Measurements from ENCODE around the gene NR4A1. TPM values are rescaled to one million over a fixed set of nuclear protein-coding genes. Genes with fewer than 3 reads are reported as not detected.

Gene NR4A1
- total RNA-seq, 3 donors from 2014 or later (not counting 1 experiment from before 2014, with no cell fraction given): 72.5 to 177 (median 96.7) TPM

GRCh38 chr12:52006726-52007157 is 44.5 kb upstream of the NR4A1 start, which contains the start of gene TAMALIN:
Gene TAMALIN, plus strand, starts transcription at chr12:52006946. Its CDS starts 74 bp downstream, at chr12:52007020.
- peak within 1 kb of the TSS; percentile 93 for H3K4me3 Mint-ChIP-seq
- H3K9me3 ChIP-seq (ENCODE audit: control insufficient read depth, insufficient read depth, low read length): no peaks in the 10 kb centered on the region
- H3K4me3 ChIP-seq (ENCODE audit: low read length): peak within 1 kb of the TSS; percentile 69
- no peaks in the 10 kb centered on the region for H3K36me3 Mint-ChIP-seq
- intact Hi-C loops (cut with micrococcal nuclease): loop anchor here (1.0 kb wide), 2 partner anchors 17 to 44 kb away; no protein-coding TSS in a partner anchor
- under 1% methylated on average over 60 of the region's 60 CpGs for WGBS (ENCODE audit: insufficient coverage)
- peaks cover 27 to 34% of the 10 kb centered on the region in 2 donors for H3K4me1 Mint-ChIP-seq
- DNase-seq: peak; percentile 79 to 92
- H3K27ac Mint-ChIP-seq: peak within 1 kb of the TSS; percentile 90 to 95
- ATAC-seq: peak; percentile 58 to 75 (median 60)
- no peak for TF ChIP-seq CTCF (IDR thresholded peaks at IDR 0.05)
- peaks cover 4% of the 10 kb centered on the region for H3K27me3 ChIP-seq (ENCODE audit: control insufficient read depth, insufficient read depth, low read length)
- H3K4me1 ChIP-seq (ENCODE audit: control insufficient read depth, insufficient read depth, low read length): peaks cover 31% of the 10 kb centered on the region
- peak within 1 kb of the TSS; percentile 61 for H3K27ac ChIP-seq (ENCODE audit: low read length)
- H3K36me3 ChIP-seq (ENCODE audit: control insufficient read depth, insufficient read depth, low read length): no peaks in the 10 kb centered on the region
- H3K27me3 Mint-ChIP-seq (ENCODE audit: low read depth in 2 of 2): no peaks in the 10 kb centered on the region
- no peaks in the 10 kb centered on the region for H3K9me3 Mint-ChIP-seq

GRCh38 chr12:52007158-52007921 is 43.9 kb upstream of the NR4A1 start:
- no peaks in the 10 kb centered on the region for H3K27me3 Mint-ChIP-seq (ENCODE audit: low read depth in 2 of 2)
- Histone ChIP-seq H3K4me3 (ENCODE audit: low read length) (peak overlapping the region; percentile 69), H3K27ac (ENCODE audit: low read length) (peak overlapping the region; percentile 59), H3K4me1 (ENCODE audit: control insufficient read depth, insufficient read depth, low read length) (peaks cover 31% of the 10 kb centered on the region), H3K9me3 (ENCODE audit: control insufficient read depth, insufficient read depth, low read length) (no peaks in the 10 kb centered on the region), H3K36me3 (ENCODE audit: control insufficient read depth, insufficient read depth, low read length) (no peaks in the 10 kb centered on the region), H3K27me3 (ENCODE audit: control insufficient read depth, insufficient read depth, low read length) (peaks cover 4% of the 10 kb centered on the region)
- H3K4me1 Mint-ChIP-seq: peaks cover 27 to 34% of the 10 kb centered on the region in 2 donors
- DNase-seq (peak; percentile 65 to 83), ATAC-seq (peak; percentile 33 to 60 (median 43))
- no peaks in the 10 kb centered on the region for H3K36me3 Mint-ChIP-seq
- WGBS (ENCODE audit: insufficient coverage): under 1% methylated on average over 72 of the region's 72 CpGs
- no peaks in the 10 kb centered on the region for H3K9me3 Mint-ChIP-seq
- TF ChIP-seq CTCF (IDR thresholded peaks at IDR 0.05): no peak
- peak overlapping the region; percentile 93 for H3K4me3 Mint-ChIP-seq
- intact Hi-C loops (cut with micrococcal nuclease): no loop called here
- H3K27ac Mint-ChIP-seq: peak overlapping the region; percentile 90 to 95

GRCh38 chr12:52007982-52008510 is 43.2 kb upstream of the NR4A1 start:
- intact Hi-C loops (cut with micrococcal nuclease): no loop called here
- ATAC-seq (no peak), DNase-seq (no peak)
- no peaks in the 10 kb centered on the region for H3K36me3 Mint-ChIP-seq
- no peaks in the 10 kb centered on the region for H3K27me3 Mint-ChIP-seq (ENCODE audit: low read depth in 2 of 2)
- peak overlapping the region; percentile 93 for H3K4me3 Mint-ChIP-seq
- peaks cover 27 to 34% of the 10 kb centered on the region in 2 donors for H3K4me1 Mint-ChIP-seq
- no peaks in the 10 kb centered on the region for H3K9me3 Mint-ChIP-seq
- H3K4me3 ChIP-seq (ENCODE audit: low read length): peak overlapping the region; percentile 69
- H3K4me1 ChIP-seq (ENCODE audit: control insufficient read depth, insufficient read depth, low read length): peaks cover 31% of the 10 kb centered on the region
- peak overlapping the region; percentile 45 for H3K27ac ChIP-seq (ENCODE audit: low read length)
- TF ChIP-seq CTCF (IDR thresholded peaks at IDR 0.05): no peak
- H3K27me3 ChIP-seq (ENCODE audit: control insufficient read depth, insufficient read depth, low read length): peaks cover 4% of the 10 kb centered on the region
- WGBS (ENCODE audit: insufficient coverage): 52% methylated on average over 3 of the region's 5 CpGs
- no peaks in the 10 kb centered on the region for H3K9me3 ChIP-seq (ENCODE audit: control insufficient read depth, insufficient read depth, low read length)
- peak overlapping the region; percentile 90 to 95 for H3K27ac Mint-ChIP-seq
- no peaks in the 10 kb centered on the region for H3K36me3 ChIP-seq (ENCODE audit: control insufficient read depth, insufficient read depth, low read length)

Data from natural killer cell (primary cell).